GM19025 (cell line): Measurements from ENCODE around the gene IGFN1.
"Not testable (repeated sequence)": the region's sequence is repeated elsewhere in the genome, so short reads cannot be mapped to it uniquely, and the experiment has no call there.

Experiments
- ATAC-seq: cut with Tn5 transposase; IDR thresholded peaks from one replicate; pipeline ENCODE4 v1.9.1; 2021; ENCODE audit warnings: mild to moderate bottlenecking, low read depth, moderate library complexity; ENCODE audit not compliant: unreplicated experiment

The IGFN1 gene

GRCh38 chr1:201239646-201240045 lies 49.0 kb downstream of the IGFN1 start:
- ATAC-seq = not testable (repeated sequence)

GRCh38 chr1:201240171-201240570 lies 49.5 kb downstream of the IGFN1 start:
- no peak for ATAC-seq

- ATAC-seq = no peak
Measured at GRCh38 chr1:201241736-201242135, 51.1 kb downstream of the IGFN1 start.

- no peak for ATAC-seq
Measured at GRCh38 chr1:201245082-201245481, 54.5 kb downstream of the IGFN1 start.

- ATAC-seq = no peak
Measured at GRCh38 chr1:201248721-201249559, 58.3 kb downstream of the IGFN1 start.

GRCh38 chr1:201250326-201251011 lies 59.8 kb downstream of the IGFN1 start:
- no peak for ATAC-seq

- ATAC-seq = no peak
Measured at GRCh38 chr1:201251411-201251810, 60.8 kb downstream of the IGFN1 start.

- no peak for ATAC-seq
Measured at GRCh38 chr1:201251851-201252430, 61.3 kb downstream of the IGFN1 start.

GRCh38 chr1:201252944-201253371 lies 62.3 kb downstream of the IGFN1 start:
- no peak for ATAC-seq

- no peak for ATAC-seq
Measured at GRCh38 chr1:201253411-201253810, 62.8 kb downstream of the IGFN1 start.

GRCh38 chr1:201253906-201254624 lies 63.4 kb downstream of the IGFN1 start:
- ATAC-seq = no peak

GRCh38 chr1:201254625-201255478 lies 64.2 kb downstream of the IGFN1 start:
- ATAC-seq = no peak

GRCh38 chr1:201255479-201256362 lies 65.1 kb downstream of the IGFN1 start:
- ATAC-seq = no peak

GRCh38 chr1:201258132-201258531 lies 67.5 kb downstream of the IGFN1 start:
- not testable (repeated sequence) for ATAC-seq

GRCh38 chr1:201258763-201259230 lies 68.2 kb downstream of the IGFN1 start:
- no peak for ATAC-seq

- no peak for ATAC-seq
Measured at GRCh38 chr1:201259476-201260235, 69.0 kb downstream of the IGFN1 start.

- no peak for ATAC-seq
Measured at GRCh38 chr1:201260236-201260590, 69.6 kb downstream of the IGFN1 start.

- ATAC-seq = no peak
Measured at GRCh38 chr1:201260648-201261311, 70.2 kb downstream of the IGFN1 start.
